Measurements from ENCODE around the gene WDR11.
"Not testable (repeated sequence)": the region's sequence is repeated elsewhere in the genome, so short reads cannot be mapped to it uniquely, and the experiment has no call there.

WDR11 gene

DNA sequence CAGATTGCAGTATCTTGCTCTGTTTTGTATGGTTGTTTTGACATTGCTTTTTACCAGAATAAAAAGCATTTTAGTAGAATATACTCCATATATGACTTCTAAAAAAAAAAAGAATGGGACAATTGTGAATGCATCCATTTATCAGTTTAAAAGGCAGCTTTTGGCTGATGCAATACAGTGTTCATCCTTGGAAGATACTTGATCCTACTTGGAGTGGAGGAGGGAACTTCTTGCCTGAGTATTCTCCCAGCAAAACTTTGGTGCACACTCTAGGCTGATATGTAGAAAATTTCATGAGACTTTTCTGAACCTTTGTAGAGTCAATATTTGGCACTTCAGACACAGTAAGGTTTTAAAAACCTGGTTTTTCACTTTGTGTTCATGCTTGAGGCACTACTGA lies 40.2 kb downstream of the WDR11 start:
- no peak overlapping the region for H3K4me3 ChIP-seq (ENCODE audit: low read depth, low read length)
- DNase-seq (ENCODE audit: low read depth), result no peak
- TF ChIP-seq, protein P1, sequence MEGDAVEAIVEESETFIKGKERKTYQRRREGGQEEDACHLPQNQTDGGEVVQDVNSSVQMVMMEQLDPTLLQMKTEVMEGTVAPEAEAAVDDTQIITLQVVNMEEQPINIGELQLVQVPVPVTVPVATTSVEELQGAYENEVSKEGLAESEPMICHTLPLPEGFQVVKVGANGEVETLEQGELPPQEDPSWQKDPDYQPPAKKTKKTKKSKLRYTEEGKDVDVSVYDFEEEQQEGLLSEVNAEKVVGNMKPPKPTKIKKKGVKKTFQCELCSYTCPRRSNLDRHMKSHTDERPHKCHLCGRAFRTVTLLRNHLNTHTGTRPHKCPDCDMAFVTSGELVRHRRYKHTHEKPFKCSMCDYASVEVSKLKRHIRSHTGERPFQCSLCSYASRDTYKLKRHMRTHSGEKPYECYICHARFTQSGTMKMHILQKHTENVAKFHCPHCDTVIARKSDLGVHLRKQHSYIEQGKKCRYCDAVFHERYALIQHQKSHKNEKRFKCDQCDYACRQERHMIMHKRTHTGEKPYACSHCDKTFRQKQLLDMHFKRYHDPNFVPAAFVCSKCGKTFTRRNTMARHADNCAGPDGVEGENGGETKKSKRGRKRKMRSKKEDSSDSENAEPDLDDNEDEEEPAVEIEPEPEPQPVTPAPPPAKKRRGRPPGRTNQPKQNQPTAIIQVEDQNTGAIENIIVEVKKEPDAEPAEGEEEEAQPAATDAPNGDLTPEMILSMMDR (IDR thresholded peaks at IDR 0.05; ENCODE audit: control insufficient read depth, extremely low read depth, insufficient read depth), result no peak

DNA sequence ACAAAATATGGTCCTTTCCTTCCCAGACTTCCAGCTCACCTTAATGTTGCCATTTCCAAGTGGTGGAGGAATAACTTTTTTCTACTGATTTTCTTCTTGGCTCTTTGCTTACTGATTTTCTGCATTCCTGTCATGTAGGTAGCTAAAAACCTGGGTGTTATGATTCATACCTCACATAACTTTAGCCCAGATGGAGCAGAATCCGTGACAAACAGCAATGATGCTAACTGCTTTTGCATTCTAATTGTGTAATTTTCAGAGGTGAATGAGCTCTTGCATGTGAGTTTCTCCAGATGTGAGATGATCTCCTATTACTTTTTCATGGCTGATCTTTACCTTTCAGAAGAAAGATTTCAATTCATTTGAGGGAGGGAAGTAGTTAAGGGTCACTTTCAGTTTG lies 43.4 kb downstream of the WDR11 start:
- DNase-seq (ENCODE audit: low read depth), result no peak

DNA sequence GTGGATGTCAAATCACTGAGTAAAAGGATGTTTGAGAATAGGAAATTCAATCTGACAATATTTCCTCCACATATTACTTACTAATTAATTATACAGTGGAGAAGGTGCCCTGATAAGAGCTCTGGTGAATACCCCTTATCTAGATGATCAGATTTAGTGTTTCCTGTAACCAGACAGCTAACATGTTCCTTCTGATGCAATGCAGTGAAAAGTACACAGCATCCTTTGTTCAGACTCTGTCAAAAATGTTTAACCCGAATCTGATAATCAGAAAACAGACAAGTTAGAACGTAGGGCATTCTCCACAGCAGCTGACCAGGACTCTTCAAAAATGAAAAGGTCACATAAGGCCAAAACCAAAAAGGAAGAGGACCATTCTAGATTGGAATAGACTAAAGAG lies 46.2 kb downstream of the WDR11 start:
- no peak overlapping the region for H3K4me3 ChIP-seq (ENCODE audit: low read depth, low read length)
- TF ChIP-seq, protein P1 (IDR thresholded peaks at IDR 0.05; ENCODE audit: control insufficient read depth, extremely low read depth, insufficient read depth), result no peak
- peak; percentile 2 for DNase-seq (ENCODE audit: low read depth)

More for the DNA sequence above, 43.4 kb downstream of the WDR11 start:
- TF ChIP-seq, protein P1 (IDR thresholded peaks at IDR 0.05; ENCODE audit: control insufficient read depth, extremely low read depth, insufficient read depth), result no peak
- H3K4me3 ChIP-seq (ENCODE audit: low read depth, low read length), result no peak overlapping the region

DNA sequence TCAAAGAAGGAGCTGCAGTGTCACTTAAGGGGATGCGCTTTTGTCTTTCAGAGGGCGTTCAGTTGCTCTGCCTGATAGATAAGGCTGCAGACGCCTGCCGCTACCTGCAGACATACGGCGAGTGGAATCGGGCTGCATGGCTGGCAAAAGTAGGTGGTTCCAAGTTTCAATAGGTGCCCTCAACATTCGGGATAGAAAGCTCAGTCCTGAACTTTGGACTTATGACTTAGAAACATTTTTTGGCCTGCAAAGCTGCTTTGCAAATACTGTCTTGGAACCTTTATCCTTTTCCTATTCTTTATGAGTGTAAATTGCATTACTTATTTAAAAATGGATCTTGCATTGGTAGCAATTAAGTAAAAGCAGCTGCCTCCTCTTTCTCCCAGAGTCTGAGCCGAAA lies 54.1 kb downstream of the WDR11 start:
- no peak for DNase-seq (ENCODE audit: low read depth)
- no peak overlapping the region for H3K4me3 ChIP-seq (ENCODE audit: low read depth, low read length)
- TF ChIP-seq, protein P1 (IDR thresholded peaks at IDR 0.05; ENCODE audit: control insufficient read depth, extremely low read depth, insufficient read depth), result no peak

DNA sequence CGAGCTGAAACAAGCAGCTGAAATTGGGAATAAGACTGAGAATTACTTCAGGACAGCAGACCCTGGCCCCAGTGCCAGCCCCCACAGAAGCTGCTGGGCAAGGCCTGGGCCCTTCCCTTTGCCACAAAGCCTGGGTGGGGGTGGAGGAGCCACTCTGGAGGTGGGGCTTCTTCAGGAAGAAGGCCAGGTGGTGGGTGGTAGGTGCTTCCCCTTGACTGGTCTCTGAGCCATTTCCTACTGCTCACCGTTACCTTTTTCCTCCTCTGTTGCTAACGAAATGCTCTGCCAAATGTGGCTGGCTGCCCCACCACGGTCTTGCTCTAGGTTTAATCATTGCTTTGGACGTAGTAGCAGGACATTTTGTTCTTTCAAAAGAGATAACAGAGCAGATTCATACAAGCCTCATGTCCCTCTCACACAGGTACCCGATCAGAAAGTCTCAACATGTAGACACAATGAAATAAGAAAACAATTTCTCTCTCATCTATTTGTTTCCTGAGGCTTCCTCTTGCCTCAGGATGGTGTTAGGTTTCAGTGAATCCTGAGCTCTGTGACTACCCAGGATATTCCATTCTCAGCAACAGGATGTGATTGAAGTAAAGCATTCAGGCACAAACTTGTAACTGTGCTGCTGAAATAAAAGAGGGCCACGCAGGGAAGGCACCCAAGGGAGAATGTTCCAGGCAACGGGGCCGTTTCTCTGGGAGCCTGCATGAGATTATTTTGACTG lies 66.5 kb downstream of the WDR11 start:
- H3K4me3 ChIP-seq (ENCODE audit: low read depth, low read length), result no peak overlapping the region
- TF ChIP-seq, protein P1 (IDR thresholded peaks at IDR 0.05; ENCODE audit: control insufficient read depth, extremely low read depth, insufficient read depth), result no peak
- no peak for DNase-seq (ENCODE audit: low read depth)

DNA sequence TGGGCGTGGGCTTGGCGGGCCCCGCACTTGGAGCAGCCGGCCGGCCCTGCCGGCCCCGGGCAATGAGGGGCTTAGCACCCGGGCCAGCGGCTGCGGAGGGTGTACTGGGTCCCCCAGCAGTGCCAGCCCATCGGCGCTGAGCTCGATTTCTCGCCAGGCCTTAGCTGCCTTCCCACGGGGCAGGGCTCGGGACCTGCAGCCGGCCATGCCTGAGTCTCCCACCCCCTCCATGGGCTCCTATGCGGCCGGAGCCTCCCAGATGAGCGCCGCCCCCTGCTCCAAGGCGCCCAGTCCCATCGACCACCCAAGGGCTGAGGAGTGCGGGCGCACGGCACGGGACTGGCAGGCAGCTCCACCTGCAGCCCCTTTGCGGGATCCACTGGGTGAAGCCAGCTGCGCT lies 72.7 kb downstream of the WDR11 start:
- DNase-seq (ENCODE audit: low read depth); H3K4me3 ChIP-seq (ENCODE audit: low read depth, low read length): not testable (repeated sequence)

DNA sequence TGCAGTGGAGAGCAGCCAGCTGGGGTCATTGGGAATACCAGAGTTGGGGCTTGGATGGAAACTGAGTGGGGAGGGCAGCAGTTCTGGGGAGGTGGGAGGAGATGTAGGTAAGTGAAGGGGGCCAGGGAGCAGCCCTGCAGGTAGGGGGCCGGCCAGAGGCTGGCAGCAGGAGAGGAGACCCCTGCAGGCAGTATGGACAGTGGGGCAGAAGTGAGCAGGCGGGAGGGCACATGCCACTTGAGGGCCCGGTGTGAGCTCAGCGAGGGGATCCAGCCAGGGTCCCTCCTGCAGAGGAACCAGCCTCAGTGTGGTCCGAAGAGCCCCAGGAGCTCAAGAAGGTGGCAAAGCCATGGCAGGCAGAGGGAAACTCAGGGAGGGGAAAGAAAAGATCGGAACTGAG lies 75.4 kb downstream of the WDR11 start:
- DNase-seq (ENCODE audit: low read depth), result no peak
- H3K4me3 ChIP-seq (ENCODE audit: low read depth, low read length), result no peak overlapping the region
- TF ChIP-seq, protein P1 (IDR thresholded peaks at IDR 0.05; ENCODE audit: control insufficient read depth, extremely low read depth, insufficient read depth), result no peak
